HepG2 (cell line): ENCODE results near the gene ARMC3.

ENCODE experiments used
- CTCF ChIP-seq: sonication (generic); formaldehyde crosslinking; IDR thresholded peaks from 2 replicates; pipeline ENCODE4 v1.5.0; 2020; ENCODE audit warnings: mild to moderate bottlenecking, missing genetic modification reagents, moderate library complexity
- DNMT3B ChIP-seq: conservative IDR thresholded peaks from 2 replicates; pipeline ENCODE4 v1.6.1; 2016; ENCODE audit warnings: missing biosample characterization, control low read depth
- EZH2 ChIP-seq: conservative IDR thresholded peaks from 2 replicates; pipeline ENCODE4 v1.6.1; 2012; ENCODE audit warnings: mild to moderate bottlenecking, low read depth, low read length, moderate library complexity
- FOXA1 ChIP-seq, 2 experiments: fragments of 450-650 bp in 1 of 2; sonication (generic) in 1 of 2; formaldehyde crosslinking in 1 of 2; IDR thresholded peaks; 2 replicates each; pipeline versions ENCODE4 v1.4.0 to v1.6.1; 2016 to 2020; ENCODE audit warnings: missing genetic modification reagents in 1 of 2
- MLLT10 ChIP-seq: sonication (generic); formaldehyde crosslinking; IDR thresholded peaks from 2 replicates; pipeline ENCODE4 v1.4.0; 2020; ENCODE audit warnings: missing genetic modification reagents
- PLRG1 ChIP-seq: fragments of 450-650 bp; conservative IDR thresholded peaks from 2 replicates; pipeline ENCODE4 v1.6.1; 2016
- SETDB1 ChIP-seq: sonication (generic); formaldehyde crosslinking; IDR thresholded peaks from 2 replicates; pipeline ENCODE4 v1.5.1; 2020; ENCODE audit warnings: missing genetic modification reagents, mild to moderate bottlenecking, borderline replicate concordance
- TOE1 ChIP-seq: sonication (generic); formaldehyde crosslinking; IDR thresholded peaks from 2 replicates; pipeline ENCODE4 v1.4.0; 2020; ENCODE audit warnings: mild to moderate bottlenecking, missing genetic modification reagents
- YY1 ChIP-seq: IDR thresholded peaks from 2 replicates; pipeline ENCODE4 v1.6.1; 2011; ENCODE audit warnings: low read length, low read depth, moderate library complexity, mild to moderate bottlenecking; ENCODE audit not compliant: insufficient read depth, insufficient replicate concordance
- ZNF180 ChIP-seq: sonication (generic); formaldehyde crosslinking; IDR thresholded peaks from 2 replicates; pipeline ENCODE4 v1.4.0; 2020; ENCODE audit warnings: low read depth, missing genetic modification reagents, borderline replicate concordance
- ZSCAN29 ChIP-seq: sonication (generic); formaldehyde crosslinking; conservative IDR thresholded peaks from 2 replicates; pipeline ENCODE4 v1.4.0; 2020; ENCODE audit warnings: mild to moderate bottlenecking, missing genetic modification reagents

GRCh38 chr10:23015021-23015707 is 87.3 kb downstream of the ARMC3 start:
- no peak for TF ChIP-seq ZNF180
- TF ChIP-seq ZSCAN29 (CRISPR knock-in tag): no peak
- no peak for TF ChIP-seq CTCF
- TF ChIP-seq SETDB1 (CRISPR knock-in tag): no peak
- no peak for TF ChIP-seq DNMT3B
- TF ChIP-seq YY1: no peak
- TF ChIP-seq FOXA1 (IDR thresholded peaks at IDR 0.05): no peak
- no peak for TF ChIP-seq FOXA1 (CRISPR knock-in tag; IDR thresholded peaks at IDR 0.05)
- TF ChIP-seq EZH2: no peak
- TF ChIP-seq TOE1 (CRISPR knock-in tag): no peak
- TF ChIP-seq PLRG1: no peak
- TF ChIP-seq MLLT10 (CRISPR knock-in tag): no peak
